CD4-positive, alpha-beta T cell treated with Interleukin-17A for 4 hours (primary cell): ENCODE results near the gene PRPF38B.
"Not testable (repeated sequence)": the region's sequence is repeated elsewhere in the genome, so short reads cannot be mapped to it uniquely, and the experiment has no call there.

Experiments
- DNase-seq: peaks from one replicate; pipeline ENCODE4 v3.0.0-alpha.2; 2020; ENCODE audit warnings: mixed read lengths

Gene PRPF38B

DNA sequence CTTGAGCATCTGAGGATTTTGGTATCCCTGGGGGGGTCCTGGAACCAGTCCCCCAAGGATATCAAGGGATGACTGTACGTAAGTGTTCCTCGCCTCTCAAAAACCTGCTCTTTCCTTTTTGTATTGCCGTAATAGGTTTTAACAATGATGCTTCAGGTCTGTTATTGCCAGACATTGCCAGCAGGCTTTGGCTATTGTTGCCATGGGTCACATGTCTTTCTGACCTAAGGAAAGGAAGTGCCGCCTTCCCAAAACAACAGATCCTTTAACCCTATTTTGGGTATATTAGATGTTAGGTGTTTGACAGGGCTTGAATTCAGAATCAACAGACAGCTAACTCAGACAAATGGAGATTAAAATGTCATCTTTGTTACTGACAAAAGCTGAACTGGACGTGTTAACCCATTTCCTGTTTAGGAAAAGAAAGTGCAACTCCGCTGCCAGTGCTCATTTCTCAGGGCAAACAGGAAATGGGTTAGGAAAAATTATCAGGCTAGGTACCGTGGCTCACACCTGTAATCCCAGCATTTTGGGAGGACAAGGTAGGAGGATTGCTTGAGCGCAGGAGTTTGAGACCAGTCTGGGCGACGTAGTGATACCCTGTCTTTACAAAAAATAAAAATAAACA is 12.4 kb upstream of the PRPF38B start:
- no peak for DNase-seq

GRCh38 chr1:108681701-108682100 is 10.4 kb upstream of the PRPF38B start:
- DNase-seq = not testable (repeated sequence)

DNA sequence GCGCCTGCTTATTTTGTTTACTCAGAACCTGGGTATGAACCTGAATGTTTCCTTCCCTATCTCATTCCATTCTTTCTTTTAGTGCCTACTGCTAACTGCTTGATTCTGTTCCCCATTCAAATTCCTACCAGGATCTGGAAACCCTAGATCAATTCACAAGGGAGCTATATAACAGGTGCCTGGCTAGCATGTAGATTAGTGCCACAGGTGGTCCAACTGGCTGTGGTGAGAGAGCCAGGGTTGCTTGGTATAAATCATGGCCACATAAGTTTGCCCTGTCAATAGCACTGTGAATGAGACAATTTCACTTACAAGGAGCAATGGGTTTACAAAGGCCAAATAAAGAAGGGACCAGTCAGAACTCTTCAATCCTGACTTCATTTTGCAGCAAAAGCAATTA is 6.6 kb upstream of the PRPF38B start:
- DNase-seq = no peak

- DNase-seq = no peak
These were observed 5.3 kb upstream of the PRPF38B start for GRCh38 chr1:108686614-108687313.

GRCh38 chr1:108691128-108691941 is 775 bp upstream of the PRPF38B start:
- no peak for DNase-seq

DNA sequence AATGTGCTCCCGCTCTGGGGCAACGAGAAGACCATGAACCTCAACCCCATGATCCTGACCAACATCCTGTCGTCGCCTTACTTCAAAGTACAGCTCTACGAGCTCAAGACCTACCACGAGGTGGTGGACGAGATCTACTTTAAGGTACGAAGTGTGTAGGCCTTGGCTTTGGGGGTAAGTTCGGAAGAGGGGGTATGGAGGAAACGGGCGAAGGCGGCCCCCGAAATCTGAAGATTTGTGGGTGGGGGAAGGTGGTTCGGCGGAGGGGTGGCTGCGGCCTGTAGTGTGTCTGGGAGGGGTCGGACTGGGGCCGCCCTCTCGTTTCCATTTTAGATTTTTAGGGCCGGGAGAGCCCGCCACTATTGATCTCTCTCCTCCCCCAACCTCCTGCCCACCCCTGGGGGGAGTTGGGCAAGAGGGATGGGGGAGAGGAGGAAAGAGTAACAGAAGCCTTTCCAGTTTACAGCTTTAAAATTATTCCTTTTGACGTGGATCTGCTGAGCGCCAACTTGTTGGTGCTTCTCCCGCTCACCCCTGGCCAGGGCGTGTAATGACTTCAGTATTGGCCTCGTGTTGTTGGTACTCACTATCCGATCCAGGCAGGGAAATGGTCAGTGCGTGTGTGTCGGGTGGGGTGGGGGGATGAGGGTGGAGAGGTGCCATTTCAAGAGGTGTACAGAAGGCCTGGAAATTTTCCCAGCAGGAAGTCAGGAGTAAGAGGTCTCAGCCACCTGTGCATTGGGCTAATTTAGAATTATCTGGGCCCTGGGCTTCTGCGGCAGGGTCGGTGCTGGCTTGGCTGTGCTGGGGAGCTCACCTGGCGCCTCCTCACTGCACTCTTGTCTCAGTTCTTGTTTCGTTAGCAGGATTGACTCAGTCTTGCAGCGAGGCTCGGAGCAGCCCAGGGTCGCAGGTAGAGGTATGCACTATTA is 880 bp downstream of the PRPF38B start:
- peak; percentile 76 for DNase-seq

GRCh38 chr1:108695535-108695934 is 3.4 kb downstream of the PRPF38B start:
- no peak for DNase-seq

DNA sequence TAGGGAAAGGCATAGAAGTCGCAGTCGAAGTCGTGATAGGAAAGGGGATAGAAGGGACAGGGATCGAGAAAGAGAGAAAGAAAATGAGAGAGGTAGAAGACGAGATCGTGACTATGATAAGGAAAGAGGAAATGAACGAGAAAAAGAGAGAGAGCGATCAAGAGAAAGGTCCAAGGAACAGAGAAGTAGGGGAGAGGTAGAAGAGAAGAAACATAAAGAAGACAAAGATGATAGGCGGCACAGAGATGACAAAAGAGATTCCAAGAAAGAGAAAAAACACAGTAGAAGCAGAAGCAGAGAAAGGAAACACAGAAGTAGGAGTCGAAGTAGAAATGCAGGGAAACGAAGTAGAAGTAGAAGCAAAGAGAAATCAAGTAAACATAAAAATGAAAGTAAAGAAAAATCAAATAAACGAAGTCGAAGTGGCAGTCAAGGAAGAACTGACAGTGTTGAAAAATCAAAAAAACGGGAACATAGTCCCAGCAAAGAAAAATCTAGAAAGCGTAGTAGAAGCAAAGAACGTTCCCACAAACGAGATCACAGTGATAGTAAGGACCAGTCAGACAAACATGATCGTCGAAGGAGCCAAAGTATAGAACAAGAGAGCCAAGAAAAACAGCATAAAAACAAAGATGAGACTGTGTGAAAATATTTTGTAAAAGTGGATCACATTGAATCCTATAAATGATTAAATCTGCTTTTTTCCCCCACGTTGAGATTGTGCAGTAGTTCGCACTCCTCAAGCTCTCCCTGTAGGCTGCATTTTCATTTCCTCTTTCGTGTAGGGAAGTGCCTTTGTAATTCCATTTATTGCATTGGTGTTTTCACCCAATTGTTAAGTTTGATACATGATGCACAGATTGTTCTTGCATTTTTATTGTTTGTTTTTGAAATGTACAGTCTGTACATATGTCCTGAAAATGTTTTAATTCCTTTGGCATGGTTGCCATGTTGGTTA is 7.5 kb downstream of the PRPF38B start:
- no peak for DNase-seq

GRCh38 chr1:108701176-108701849 is 9.2 kb downstream of the PRPF38B start:
- DNase-seq = no peak

DNA sequence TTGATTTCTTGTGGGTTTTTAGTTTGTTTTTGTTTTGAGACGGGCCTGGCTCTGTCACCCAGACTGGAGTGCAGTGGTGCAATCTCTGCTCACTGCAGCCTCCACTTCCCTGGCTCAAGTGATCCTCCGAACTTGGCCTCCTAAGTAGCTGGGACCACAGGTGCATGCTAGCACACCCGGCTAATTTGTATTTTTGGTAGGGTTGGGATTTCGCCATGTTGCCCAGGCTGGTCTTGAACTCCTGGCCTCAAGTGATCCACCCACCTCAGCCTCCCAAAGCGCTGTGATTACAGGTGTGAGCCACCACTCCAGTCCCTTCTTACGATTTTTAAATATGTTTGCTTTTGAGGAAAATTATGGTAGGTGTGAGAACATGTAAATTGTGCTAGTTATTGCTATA is 10.0 kb downstream of the PRPF38B start:
- DNase-seq = not testable (repeated sequence)

DNA sequence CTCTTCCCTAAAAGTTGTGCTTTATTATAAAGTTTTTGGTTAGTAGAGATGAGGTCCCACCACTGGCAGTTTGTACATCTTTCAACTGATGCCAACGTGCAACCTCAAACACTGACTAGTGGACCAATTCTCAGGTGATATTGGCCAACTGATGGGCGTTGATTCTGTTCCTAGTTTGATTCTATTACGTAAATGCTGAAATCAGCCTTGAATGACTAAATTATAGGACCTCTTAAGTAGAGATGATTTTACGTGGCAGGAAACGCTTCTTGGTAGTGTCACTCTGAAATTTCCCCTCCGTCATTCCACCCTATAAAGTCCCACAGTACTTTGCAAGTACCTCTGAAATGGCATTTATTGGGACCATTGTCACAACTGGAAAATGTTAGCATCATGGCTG is 11.8 kb downstream of the PRPF38B start:
- DNase-seq = no peak

GRCh38 chr1:108704496-108704895 is 12.4 kb downstream of the PRPF38B start:
- DNase-seq = no peak

- DNase-seq = no peak
These were observed 14.5 kb downstream of the PRPF38B start for GRCh38 chr1:108706643-108707042.

DNA sequence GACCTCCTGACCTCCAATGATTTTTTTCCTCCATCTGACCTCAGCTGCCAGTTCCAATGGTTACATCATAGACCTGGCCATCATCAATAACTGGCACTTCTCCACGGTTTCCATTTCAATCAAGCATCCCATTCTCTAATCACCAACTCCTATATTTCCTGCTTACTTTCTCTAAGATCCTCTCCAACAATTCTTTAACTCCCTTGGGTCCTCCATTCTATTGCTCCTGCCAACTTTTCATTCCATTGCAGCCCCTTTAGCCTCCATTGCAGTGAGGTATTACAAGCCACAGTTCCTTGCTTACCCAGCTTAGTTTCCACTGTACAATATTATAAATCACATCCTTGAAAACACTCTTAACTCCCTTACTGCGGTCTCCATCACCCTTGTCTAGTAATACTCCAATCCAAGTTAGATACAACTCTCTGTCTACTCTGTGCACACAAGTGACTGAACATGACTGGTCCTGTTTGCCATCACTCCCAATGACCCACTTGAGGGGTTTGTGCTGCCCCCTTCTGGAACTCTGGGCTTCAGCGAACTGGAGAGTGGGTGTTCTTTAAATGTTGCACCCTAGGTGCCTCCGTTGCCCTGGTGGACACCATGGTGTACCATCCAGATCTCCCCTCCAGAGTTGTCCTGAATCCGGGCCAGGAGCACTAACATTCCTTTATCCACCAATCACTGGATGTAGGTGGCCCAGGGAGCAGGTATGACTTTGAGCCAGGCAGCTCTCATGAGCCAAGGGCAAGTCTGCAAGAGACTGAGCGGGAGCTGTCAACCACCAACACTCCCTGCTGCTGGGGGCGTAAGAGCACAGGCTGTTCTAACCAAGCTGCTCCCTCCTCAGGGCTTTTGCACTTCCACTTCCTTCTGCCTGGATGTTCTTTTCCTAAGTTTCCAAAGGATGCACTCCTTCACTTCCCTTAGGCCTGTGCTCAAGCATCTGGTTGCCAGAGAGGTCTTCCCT is 16.9 kb downstream of the PRPF38B start:
- peak; percentile 80 for DNase-seq

GRCh38 chr1:108712606-108713150 is 20.6 kb downstream of the PRPF38B start, which contains the start of gene FNDC7:
TSS of gene FNDC7 (plus strand) at chr1:108712908. CDS start at chr1:108712934, 26 bp downstream.
- DNase-seq = no peak

DNA sequence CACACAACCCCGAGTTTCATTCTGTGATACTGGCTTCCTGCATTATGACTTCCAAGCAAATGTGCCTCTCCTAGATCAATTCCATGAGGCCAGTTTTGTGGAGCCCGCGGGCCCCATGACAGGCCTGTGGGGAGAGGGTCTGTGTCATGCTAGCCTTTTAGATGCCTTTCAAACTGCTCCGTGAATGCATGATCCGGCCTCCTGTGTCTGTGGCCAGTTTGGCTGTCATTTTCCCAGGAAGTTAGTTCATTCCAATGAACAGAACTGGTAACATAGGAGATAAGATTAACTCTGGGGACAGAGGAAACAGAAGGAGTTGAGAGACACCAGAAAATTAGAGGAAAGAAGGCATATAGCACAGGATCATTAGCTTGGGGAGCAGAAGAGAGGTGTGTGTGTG is 23.8 kb downstream of the PRPF38B start:
- no peak for DNase-seq

DNA sequence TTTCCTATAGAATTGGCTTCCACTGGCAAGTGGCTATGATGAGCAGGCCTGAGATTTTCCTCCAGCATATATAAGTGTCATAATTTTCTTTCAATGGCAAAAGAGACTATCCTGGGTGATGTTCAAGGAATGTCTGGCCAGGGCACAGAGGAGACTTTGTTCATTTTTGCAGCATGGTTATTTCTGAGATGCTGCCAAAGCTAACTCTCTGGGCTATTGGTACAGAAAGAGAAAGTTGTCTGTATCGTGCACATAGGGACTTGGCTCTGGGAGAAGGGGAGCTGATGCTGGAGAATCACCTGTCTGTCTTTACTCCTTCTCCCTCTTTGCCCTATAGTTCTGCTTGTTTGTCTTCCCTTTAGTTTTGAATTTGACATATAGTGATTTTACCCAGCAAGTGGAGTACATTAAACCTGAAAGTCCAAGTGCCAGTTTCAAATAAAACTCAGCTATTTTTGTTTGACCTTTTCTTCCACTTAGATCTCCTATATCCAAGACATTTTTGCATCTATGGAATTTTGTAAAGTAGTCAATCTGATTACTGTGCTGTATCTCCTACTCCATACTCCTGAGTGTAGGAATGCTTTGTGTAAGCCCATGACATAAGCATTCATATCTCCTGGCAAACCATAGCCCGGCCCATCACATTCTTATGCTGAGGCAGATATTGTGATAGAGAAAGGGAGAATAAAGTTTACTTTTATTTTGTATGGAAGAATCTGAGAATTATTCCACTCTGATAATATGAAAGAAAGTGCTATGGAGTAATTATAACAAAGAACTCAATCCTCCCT is 24.5 kb downstream of the PRPF38B start:
- DNase-seq = no peak

GRCh38 chr1:108717774-108718316 is 25.7 kb downstream of the PRPF38B start:
- no peak for DNase-seq
